Measurements from ENCODE around the gene LGR6. TPM values are rescaled to one million over a fixed set of nuclear protein-coding genes. Genes with fewer than 3 reads are reported as not detected.

The LGR6 gene
- total RNA-seq, 4 donors from 2014 or later: under 0.01 to 1.2 (median 0.78) TPM; not detected in 1

- Histone ChIP-seq H3K27ac (replicated peaks in 1 of 4) (no peak overlapping the region), H3K27me3 (peaks cover 0 to 56% (median 0%) of the 10 kb centered on the region in 4 donors), H3K36me3 (no peaks in the 10 kb centered on the region), H3K4me3 (no peak overlapping the region), H3K4me1 (peaks cover 0 to 4% (median 0%) of the 10 kb centered on the region in 4 donors), H3K9me3 (no peaks in the 10 kb centered on the region)
- no peak for TF ChIP-seq POLR2A (IDR thresholded peaks at IDR 0.05; ENCODE audit: low read depth)
- no peak for TF ChIP-seq EP300 (IDR thresholded peaks at IDR 0.05)
- no peak for TF ChIP-seq CTCF (IDR thresholded peaks at IDR 0.05)
- no peak for TF ChIP-seq POLR2AphosphoS5 (IDR thresholded peaks at IDR 0.05)
- intact Hi-C loops (cut with DNase I): no loop called here
- 81% methylated on average over 7 of the region's 7 CpGs for WGBS
- no peak for DNase-seq (ENCODE audit: extremely low spot score)
Observed at GRCh38 chr1:202223121-202223860, 29.7 kb downstream of the LGR6 start.

GRCh38 chr1:202224453-202224852, 30.9 kb downstream of the LGR6 start:
- peaks cover 0 to 54% (median 0%) of the 10 kb centered on the region in 4 donors for H3K27me3 ChIP-seq
- no peaks in the 10 kb centered on the region for H3K9me3 ChIP-seq
- H3K27ac ChIP-seq (replicated peaks in 1 of 4): no peak overlapping the region
- peaks cover 0 to 4% (median 0%) of the 10 kb centered on the region in 4 donors for H3K4me1 ChIP-seq
- 87% methylated on average over 7 of the region's 8 CpGs for WGBS
- DNase-seq (ENCODE audit: extremely low spot score): no peak
- H3K4me3 ChIP-seq: no peak overlapping the region
- TF ChIP-seq POLR2AphosphoS5 (IDR thresholded peaks at IDR 0.05) (no peak), EP300 (IDR thresholded peaks at IDR 0.05) (no peak), POLR2A (IDR thresholded peaks at IDR 0.05; ENCODE audit: low read depth) (no peak), CTCF (IDR thresholded peaks at IDR 0.05) (no peak)
- intact Hi-C loops (cut with DNase I): no loop called here
- H3K36me3 ChIP-seq: no peaks in the 10 kb centered on the region

- intact Hi-C loops (cut with DNase I): no loop called here
- H3K27ac ChIP-seq (replicated peaks in 1 of 4): no peak overlapping the region
- peaks cover 0 to 4% (median 0%) of the 10 kb centered on the region in 4 donors for H3K4me1 ChIP-seq
- no peaks in the 10 kb centered on the region for H3K9me3 ChIP-seq
- H3K4me3 ChIP-seq: no peak overlapping the region
- no peak for DNase-seq (ENCODE audit: extremely low spot score)
- peaks cover 0 to 49% (median 0%) of the 10 kb centered on the region in 4 donors for H3K27me3 ChIP-seq
- TF ChIP-seq POLR2AphosphoS5 (IDR thresholded peaks at IDR 0.05): no peak
- no peak for TF ChIP-seq POLR2A (IDR thresholded peaks at IDR 0.05; ENCODE audit: low read depth)
- TF ChIP-seq EP300 (IDR thresholded peaks at IDR 0.05): no peak
- TF ChIP-seq CTCF (IDR thresholded peaks at IDR 0.05): no peak
- 81% methylated on average over 5 of the region's 5 CpGs for WGBS
- H3K36me3 ChIP-seq: no peaks in the 10 kb centered on the region
Observed at GRCh38 chr1:202225131-202225530, 31.5 kb downstream of the LGR6 start.

- intact Hi-C loops (cut with DNase I): no loop called here
- H3K9me3 ChIP-seq: no peaks in the 10 kb centered on the region
- peaks cover 0 to 36% (median 0%) of the 10 kb centered on the region in 4 donors for H3K27me3 ChIP-seq
- DNase-seq (ENCODE audit: extremely low spot score): no peak
- no peak overlapping the region for H3K4me3 ChIP-seq
- H3K4me1 ChIP-seq: peaks cover 0 to 4% (median 0%) of the 10 kb centered on the region in 4 donors
- TF ChIP-seq POLR2AphosphoS5 (IDR thresholded peaks at IDR 0.05): no peak
- TF ChIP-seq POLR2A (IDR thresholded peaks at IDR 0.05; ENCODE audit: low read depth): no peak
- TF ChIP-seq CTCF (IDR thresholded peaks at IDR 0.05): no peak
- TF ChIP-seq EP300 (IDR thresholded peaks at IDR 0.05): no peak
- WGBS: 81% methylated on average over 7 of the region's 7 CpGs
- no peak overlapping the region for H3K27ac ChIP-seq (replicated peaks in 1 of 4)
- no peaks in the 10 kb centered on the region for H3K36me3 ChIP-seq
Observed at GRCh38 chr1:202227053-202227672, 33.6 kb downstream of the LGR6 start.

All from esophagus muscularis mucosa (tissue), 4 donors.